ENCODE results near the gene MMP19. TPM values are rescaled to one million over a fixed set of nuclear protein-coding genes. Genes with fewer than 3 reads are reported as not detected.

MMP19 gene
- total RNA-seq, 3 donors from 2014 or later: 1.7 to 6.6 (median 5.0) TPM

DNA sequence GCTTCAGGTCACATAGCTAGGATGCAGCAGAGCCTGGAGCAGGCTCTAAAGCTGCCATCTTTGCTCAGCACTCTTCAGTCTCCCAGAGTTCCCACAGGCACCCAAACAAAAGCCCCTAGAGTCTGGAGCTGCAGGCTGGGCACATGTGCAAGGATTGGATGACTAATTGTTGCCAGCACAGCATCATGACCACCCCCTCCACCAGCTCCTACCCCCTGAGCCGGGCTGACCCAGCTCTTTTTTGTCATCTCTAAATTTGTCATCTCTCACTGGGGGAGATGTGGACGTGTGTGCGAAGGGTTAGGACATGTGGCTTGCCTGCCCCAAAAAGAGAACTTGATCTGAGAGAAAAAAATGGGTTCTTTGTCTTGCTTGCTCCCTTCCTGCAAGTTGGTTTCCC is 4.3 kb upstream of the MMP19 start:
- intact Hi-C loops (cut with DNase I, micrococcal nuclease): no loop called here
- DNase-seq (no peak), ATAC-seq (peak; percentile 24)
- Histone ChIP-seq H3K4me1 (ENCODE audit: low read depth) (no peaks in the 10 kb centered on the region), H3K9me3 (no peaks in the 10 kb centered on the region), H3K36me3 (ENCODE audit: low read depth) (no peaks in the 10 kb centered on the region), H3K4me3 (no peak overlapping the region)
- TF ChIP-seq, protein P1, sequence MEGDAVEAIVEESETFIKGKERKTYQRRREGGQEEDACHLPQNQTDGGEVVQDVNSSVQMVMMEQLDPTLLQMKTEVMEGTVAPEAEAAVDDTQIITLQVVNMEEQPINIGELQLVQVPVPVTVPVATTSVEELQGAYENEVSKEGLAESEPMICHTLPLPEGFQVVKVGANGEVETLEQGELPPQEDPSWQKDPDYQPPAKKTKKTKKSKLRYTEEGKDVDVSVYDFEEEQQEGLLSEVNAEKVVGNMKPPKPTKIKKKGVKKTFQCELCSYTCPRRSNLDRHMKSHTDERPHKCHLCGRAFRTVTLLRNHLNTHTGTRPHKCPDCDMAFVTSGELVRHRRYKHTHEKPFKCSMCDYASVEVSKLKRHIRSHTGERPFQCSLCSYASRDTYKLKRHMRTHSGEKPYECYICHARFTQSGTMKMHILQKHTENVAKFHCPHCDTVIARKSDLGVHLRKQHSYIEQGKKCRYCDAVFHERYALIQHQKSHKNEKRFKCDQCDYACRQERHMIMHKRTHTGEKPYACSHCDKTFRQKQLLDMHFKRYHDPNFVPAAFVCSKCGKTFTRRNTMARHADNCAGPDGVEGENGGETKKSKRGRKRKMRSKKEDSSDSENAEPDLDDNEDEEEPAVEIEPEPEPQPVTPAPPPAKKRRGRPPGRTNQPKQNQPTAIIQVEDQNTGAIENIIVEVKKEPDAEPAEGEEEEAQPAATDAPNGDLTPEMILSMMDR (IDR thresholded peaks at IDR 0.05): no peak

DNA sequence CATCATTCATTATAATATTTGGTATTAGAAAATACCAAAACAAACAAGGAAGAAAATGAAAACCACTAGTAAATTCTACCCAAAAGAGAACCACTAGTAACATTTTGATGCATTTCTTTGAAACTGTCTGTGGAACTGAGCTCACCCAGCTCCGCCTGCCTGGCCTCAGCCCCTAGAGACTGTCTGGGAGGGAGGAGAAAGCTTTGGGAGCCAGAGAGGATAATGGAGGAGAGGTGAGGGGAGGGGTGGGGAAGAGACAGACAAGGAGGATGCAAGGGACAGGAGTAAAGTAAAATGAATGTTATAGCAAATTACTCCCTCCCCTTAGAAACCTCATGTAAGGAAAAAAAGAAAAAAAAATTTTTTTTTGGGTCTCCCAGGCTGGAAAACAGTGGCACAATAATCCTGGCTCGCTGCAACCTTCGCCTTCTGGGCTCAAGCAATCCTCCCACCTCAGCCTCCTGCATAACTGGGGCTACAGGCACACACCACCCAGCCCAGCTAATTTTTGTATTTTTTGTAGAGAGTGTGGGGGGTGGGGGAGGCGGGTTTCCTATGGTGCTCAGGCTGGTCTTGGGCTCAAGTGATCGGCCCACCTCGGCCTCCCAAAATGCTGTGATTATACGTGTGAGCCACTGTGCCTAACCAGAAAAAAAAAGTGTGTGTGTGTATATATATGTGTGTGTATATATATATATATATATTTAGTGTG is 3.2 kb upstream of the MMP19 start:
- DNase-seq (no peak), ATAC-seq (no peak)
- Histone ChIP-seq H3K4me1 (ENCODE audit: low read depth) (no peaks in the 10 kb centered on the region), H3K9me3 (no peaks in the 10 kb centered on the region), H3K36me3 (ENCODE audit: low read depth) (no peaks in the 10 kb centered on the region), H3K4me3 (no peak overlapping the region)
- intact Hi-C loops (cut with DNase I, micrococcal nuclease): no loop called here
- TF ChIP-seq, protein P1 (IDR thresholded peaks at IDR 0.05): no peak

DNA sequence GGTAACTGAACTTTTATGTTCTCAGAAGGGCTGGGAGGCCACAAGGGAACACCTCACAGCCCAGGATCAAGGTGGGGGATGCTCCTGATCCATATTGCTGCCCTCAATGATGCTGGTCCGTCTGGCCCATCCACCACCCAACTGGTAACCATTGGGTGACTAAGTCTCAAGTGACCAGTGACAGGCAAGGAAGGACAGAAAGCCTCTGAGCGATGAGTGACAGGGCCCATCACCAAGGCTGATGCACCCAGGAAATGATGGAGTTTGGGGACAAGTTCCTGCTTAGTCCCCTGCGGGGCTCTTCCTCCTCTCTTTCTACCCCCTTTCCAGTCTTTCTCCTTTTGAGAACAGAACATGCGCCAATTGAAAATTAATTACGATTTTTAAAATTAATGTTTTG is 2.6 kb upstream of the MMP19 start:
- H3K36me3 ChIP-seq (ENCODE audit: low read depth): no peaks in the 10 kb centered on the region
- DNase-seq: no peak
- no peak overlapping the region for H3K4me3 ChIP-seq
- no peaks in the 10 kb centered on the region for H3K9me3 ChIP-seq
- TF ChIP-seq, protein P1 (IDR thresholded peaks at IDR 0.05): no peak
- intact Hi-C loops (cut with DNase I, micrococcal nuclease): no loop called here
- ATAC-seq: no peak
- no peaks in the 10 kb centered on the region for H3K4me1 ChIP-seq (ENCODE audit: low read depth)

DNA sequence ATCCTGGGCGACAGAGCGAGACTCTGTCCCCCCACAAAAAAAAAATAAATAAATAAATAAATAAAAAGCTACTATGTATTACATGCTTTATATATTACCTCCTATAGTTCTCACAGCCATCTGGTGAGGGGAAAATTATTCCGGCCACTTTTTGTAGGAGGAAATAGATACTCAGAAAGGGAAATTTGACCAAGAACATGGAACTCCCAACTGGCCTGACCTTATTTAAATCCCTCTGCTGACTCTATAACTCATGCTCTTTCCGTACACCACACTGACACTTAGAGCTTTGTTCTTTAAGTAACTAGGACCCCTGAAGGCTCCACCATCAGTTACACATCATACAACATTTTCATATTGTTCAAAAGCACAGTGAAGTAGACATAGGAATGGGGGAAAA is 2.2 kb upstream of the MMP19 start:
- Histone ChIP-seq H3K4me3 (no peak overlapping the region), H3K36me3 (ENCODE audit: low read depth) (no peaks in the 10 kb centered on the region), H3K4me1 (ENCODE audit: low read depth) (no peaks in the 10 kb centered on the region), H3K9me3 (no peaks in the 10 kb centered on the region)
- TF ChIP-seq, protein P1 (IDR thresholded peaks at IDR 0.05): no peak
- ATAC-seq (no peak), DNase-seq (no peak)
- intact Hi-C loops (cut with DNase I, micrococcal nuclease): no loop called here

DNA sequence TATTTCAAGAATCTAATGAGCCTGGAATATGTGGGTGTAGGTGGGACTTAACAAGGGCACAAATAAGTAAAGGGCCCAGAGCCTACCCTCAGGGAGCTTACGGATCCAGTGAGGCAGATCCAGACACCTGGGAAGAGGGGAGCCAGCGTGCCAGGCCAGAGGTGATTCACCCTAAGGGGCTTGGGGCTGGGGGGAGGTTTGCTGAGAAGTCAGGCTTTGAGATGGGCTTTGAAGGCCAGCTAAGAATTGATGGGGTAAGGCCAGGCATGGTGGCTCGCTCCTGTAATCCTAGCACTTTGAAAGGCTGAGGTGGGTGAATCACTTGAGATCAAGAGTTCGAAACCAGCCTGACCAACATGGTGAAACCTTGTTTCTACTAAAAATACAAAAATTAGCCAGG is 695 bp upstream of the MMP19 start:
- DNase-seq: no peak
- no peak for ATAC-seq
- Histone ChIP-seq H3K4me1 (ENCODE audit: low read depth) (no peaks in the 10 kb centered on the region), H3K36me3 (ENCODE audit: low read depth) (no peaks in the 10 kb centered on the region), H3K4me3 (no peak overlapping the region), H3K9me3 (no peaks in the 10 kb centered on the region)
- TF ChIP-seq, protein P1 (IDR thresholded peaks at IDR 0.05): no peak
- intact Hi-C loops (cut with DNase I, micrococcal nuclease): no loop called here

Data from mucosa of descending colon (tissue), 3 donors.